HCT116 (cell line): ENCODE results near the gene LRBA. TPM values are rescaled to one million over a fixed set of nuclear protein-coding genes. Genes with fewer than 3 reads are reported as not detected.

Source experiments
- ATAC-seq: fragments of 200-7000 bp; cut with Tn5 transposase; 2 replicates; pipeline ENCODE4 v1.9.1; 2020; ENCODE audit warnings: mild to moderate bottlenecking, moderate library complexity
- BruUV-seq: library from RNA; stranded (reverse); fragments of 400-500 nt; replicated peaks from 2 replicates; lab custom pipeline; 2021; lab: Mats Ljungman, UMichigan
- CTCF ChIA-PET: fragments of 300-600 bp; sonication (Branson Sonifier 250); formaldehyde crosslinking; loops from one replicate; lab custom pipeline; 2021; ENCODE audit warnings: antibody characterized with exemption; lab: Charles Lee
- POLR2A ChIA-PET: fragments of 300-600, 350-600 bp; sonication (Branson Sonifier 250); formaldehyde crosslinking; loops from one replicate; lab custom pipeline; 2021; ENCODE audit warnings: antibody characterized with exemption; lab: Charles Lee
- RAD21 ChIA-PET, 2 experiments: fragments of 300-600 bp; sonication (Branson Sonifier 250); formaldehyde crosslinking; loops; one replicate each; lab custom pipeline; 2023; ENCODE audit warnings: low total read pairs in 2 of 2; ENCODE audit not compliant: uncharacterized antibody in 2 of 2, unreplicated experiment in 2 of 2, low non-redundant PET in 1 of 2; lab: Charles Lee
- DNase-seq: peaks from one replicate; pipeline ENCODE4 v3.0.0-alpha.2; 2010; ENCODE audit warnings: low read depth, low spot score
- H2AFZ ChIP-seq: fragments of 200-600 bp; shearing (Covaris generic), sonication (generic); 2 replicates; pipeline ENCODE4 v1.6.1; 2017; ENCODE audit warnings: low read depth, mixed run types, mixed read lengths, antibody characterized with exemption, low read length; ENCODE audit not compliant: poor library complexity, severe bottlenecking
- H3K27ac ChIP-seq: 2 replicates; pipeline ENCODE4 v1.5.1; 2012; ENCODE audit warnings: low read depth, low read length
- H3K27me3 ChIP-seq: fragments of 200-600 bp; sonication (generic); 2 replicates; pipeline ENCODE4 v1.6.1; 2016; ENCODE audit warnings: mixed run types, low read length, mixed read lengths; ENCODE audit not compliant: insufficient read depth
- H3K36me3 ChIP-seq, 2 experiments: fragments of 200-500 bp in 1 of 2; fragments of 200-600 bp in 1 of 2; sonication (Bioruptor generic) in 1 of 2; sonication (generic) in 1 of 2; 2 replicates each; pipeline versions ENCODE4 v1.5.1 to v1.6.1; 2014 to 2016; ENCODE audit warnings: low read length in 2 of 2, inconsistent platforms in 1 of 2, mixed read lengths in 1 of 2, mixed run types in 1 of 2; ENCODE audit not compliant: insufficient read depth in 2 of 2, control insufficient read depth in 1 of 2
- H3K4me1 ChIP-seq, 2 experiments: fragments of 200-600 bp in 1 of 2; sonication (generic) in 1 of 2; 2 replicates each; pipeline versions ENCODE4 v1.5.1 to v1.6.1; 2012 to 2017; ENCODE audit warnings: low read length in 2 of 2, inconsistent platforms in 1 of 2, mild to moderate bottlenecking in 1 of 2, mixed read lengths in 1 of 2, mixed run types in 1 of 2, moderate library complexity in 1 of 2; ENCODE audit not compliant: insufficient read depth in 2 of 2, control insufficient read depth in 1 of 2
- H3K4me2 ChIP-seq: fragments of 200-600 bp; sonication (generic); 2 replicates; pipeline ENCODE4 v1.6.1; 2017; ENCODE audit warnings: mixed run types, low read length, mixed read lengths
- H3K4me3 ChIP-seq, 2 experiments: fragments of 200-600 bp in 1 of 2; sonication (generic) in 1 of 2; replicated peaks in 1 of 2; 2 replicates each; pipeline ENCODE4 v1.5.1; 2011 to 2016; ENCODE audit warnings: low read length in 2 of 2, control low read depth in 1 of 2, low read depth in 1 of 2, mild to moderate bottlenecking in 1 of 2, mixed read lengths in 1 of 2, mixed run types in 1 of 2
- H3K79me2 ChIP-seq: fragments of 200-600 bp; sonication (generic); 2 replicates; pipeline ENCODE4 v1.6.1; 2017; ENCODE audit warnings: mild to moderate bottlenecking, mixed run types, low read length, moderate library complexity, mixed read lengths; ENCODE audit not compliant: insufficient read depth
- H3K9ac ChIP-seq: fragments of 200-600 bp; sonication (generic); 2 replicates; pipeline ENCODE4 v1.6.1; 2016; ENCODE audit warnings: low read length, mixed read lengths
- H3K9me2 ChIP-seq: fragments of 200-600 bp; sonication (generic), shearing (Covaris generic); 2 replicates; pipeline ENCODE4 v1.6.1; 2017; ENCODE audit warnings: mixed run types, mild to moderate bottlenecking, moderate library complexity; ENCODE audit not compliant: insufficient read depth
- H3K9me3 ChIP-seq, 2 experiments: fragments of 200-500 bp in 1 of 2; fragments of 200-600 bp in 1 of 2; sonication (Bioruptor generic) in 1 of 2; sonication (generic) in 1 of 2; 2 replicates each; pipeline ENCODE4 v1.6.1; 2014 to 2017; ENCODE audit warnings: low read length in 2 of 2, mixed read lengths in 2 of 2, inconsistent platforms in 1 of 2, low read depth in 1 of 2, mild to moderate bottlenecking in 1 of 2, mixed run types in 1 of 2, moderate library complexity in 1 of 2; ENCODE audit not compliant: control insufficient read depth in 1 of 2, insufficient read depth in 1 of 2
- H4K20me1 ChIP-seq: fragments of 200-600 bp; sonication (generic), shearing (Covaris generic); 2 replicates; pipeline ENCODE4 v1.6.1; 2017; ENCODE audit warnings: mixed run types, mild to moderate bottlenecking, moderate library complexity; ENCODE audit not compliant: insufficient read depth
- CEBPB ChIP-seq: IDR thresholded peaks from 2 replicates; pipeline ENCODE4 v1.6.1; 2012; ENCODE audit warnings: low read depth
- EGR1 ChIP-seq: IDR thresholded peaks from 2 replicates; pipeline ENCODE4 v1.6.1; 2012; ENCODE audit warnings: low read depth
- ELF1 ChIP-seq: IDR thresholded peaks from 2 replicates; pipeline ENCODE4 v1.6.1; 2012; ENCODE audit warnings: low read depth, borderline replicate concordance
- JUND ChIP-seq: IDR thresholded peaks from 2 replicates; pipeline ENCODE4 v1.6.1; 2012
- MAX ChIP-seq: IDR thresholded peaks from 2 replicates; pipeline ENCODE4 v1.6.1; 2012
- POLR2AphosphoS5 ChIP-seq: IDR thresholded peaks from 2 replicates; pipeline ENCODE4 v1.6.1; 2011; ENCODE audit warnings: mild to moderate bottlenecking, low read depth, low read length, moderate library complexity
- RAD21 ChIP-seq: IDR thresholded peaks from 2 replicates; pipeline ENCODE4 v1.6.1; 2012; ENCODE audit warnings: low read depth, mild to moderate bottlenecking
- SP1 ChIP-seq: IDR thresholded peaks from 2 replicates; pipeline ENCODE4 v1.6.1; 2012; ENCODE audit warnings: low read depth
- SRF ChIP-seq: IDR thresholded peaks from 2 replicates; pipeline ENCODE4 v1.6.1; 2012; ENCODE audit warnings: low read depth
- TCF7L2 ChIP-seq: IDR thresholded peaks from 2 replicates; pipeline ENCODE4 v1.7.0; 2011; ENCODE audit warnings: borderline replicate concordance, inconsistent platforms; ENCODE audit not compliant: insufficient read depth, insufficient read length; ENCODE audit errors: extremely low read depth
- ZBTB33 ChIP-seq: IDR thresholded peaks from 2 replicates; pipeline ENCODE4 v1.6.1; 2011; ENCODE audit warnings: mild to moderate bottlenecking, low read length, moderate library complexity; ENCODE audit not compliant: insufficient replicate concordance; ENCODE audit errors: extremely low read depth
- ZFX ChIP-seq: fragments of 450-650 bp; IDR thresholded peaks from 2 replicates; pipeline ENCODE4 v1.6.1; 2017
- ZNF274 ChIP-seq: fragments of 200-500 bp; sonication (Bioruptor generic); IDR thresholded peaks from 2 replicates; pipeline ENCODE4 v1.6.1; 2014; ENCODE audit warnings: mild to moderate bottlenecking, low read depth, low read length, inconsistent platforms
- intact Hi-C: fragments of 100-400 bp; cut with micrococcal nuclease; formaldehyde crosslinking; loops from 2 replicates; pipeline ENCODE4 v1.10.0; 2022
- total RNA-seq: library from RNA; stranded (reverse); gene quantifications from one replicate; pipeline ENCODE4 v1.2.1, GENCODE V29; 2021; ENCODE audit not compliant: unreplicated experiment

LRBA gene
- total RNA-seq, 1 experiment from 2014 or later = 79.8 TPM

- BruUV-seq = no TSS peak
- H3K4me2 ChIP-seq = no peak overlapping the region
- no peak overlapping the region for H3K4me3 ChIP-seq
- H3K9me3 ChIP-seq = no peaks in the 10 kb centered on the region
- H3K36me3 ChIP-seq = peaks cover 0 to 3% of the 10 kb centered on the region in 2 experiments; a peak in 1 of 4 replicates
- H2AFZ ChIP-seq = no peak overlapping the region
- no peaks in the 10 kb centered on the region for H3K27me3 ChIP-seq
- no peak for TF ChIP-seq ELF1
- TF ChIP-seq ZBTB33 = no peak
- no peak for TF ChIP-seq SP1
- TF ChIP-seq EGR1 = no peak
- TF ChIP-seq ZFX = no peak
- no peak for TF ChIP-seq ZNF274
- TF ChIP-seq TCF7L2 = no peak
- no peak for TF ChIP-seq JUND
- TF ChIP-seq SRF = no peak
- no peak for TF ChIP-seq RAD21
- TF ChIP-seq MAX = no peak
- TF ChIP-seq CEBPB = no peak
- no peak for TF ChIP-seq POLR2AphosphoS5
- DNase-seq (no peak), ATAC-seq (no peak)
- peaks cover 36% of the 10 kb centered on the region for H3K79me2 ChIP-seq
- intact Hi-C loops = no loop called here
- POLR2A ChIA-PET = no interaction called here
- no peak overlapping the region for H3K27ac ChIP-seq
- H3K9ac ChIP-seq = no peak overlapping the region
- H3K4me1 ChIP-seq = no peaks in the 10 kb centered on the region
- no peaks in the 10 kb centered on the region for H3K9me2 ChIP-seq
- CTCF ChIA-PET = interaction anchor here (2.4 kb wide), 1 partner anchor 7 kb away, joined by 7 read pairs; no protein-coding TSS in a partner anchor
- RAD21 ChIA-PET = no interaction called here
- 0 out of 2 replicates have a peak, but pooled peaks cover 4% of the 10 kb centered on the region for H4K20me1 ChIP-seq
Measured at GRCh38 chr4:150874338-150875226, 140.5 kb downstream of the LRBA start.
